Smooth muscle cell (in vitro differentiated cells): ENCODE results near the gene BBS2. TPM values are rescaled to one million over a fixed set of nuclear protein-coding genes. Genes with fewer than 3 reads are reported as not detected.

ENCODE experiments used
- DNase-seq: peaks from one replicate; lab custom pipeline; 2025; ENCODE audit not compliant: unreplicated experiment; lab: John Stamatoyannopoulos, UW
- H2AFZ ChIP-seq: fragments of 200-600 bp; sonication (generic); 2 replicates; pipeline ENCODE4 v1.6.0; 2016; ENCODE audit warnings: antibody characterized with exemption, low read depth, mild to moderate bottlenecking
- H3F3A ChIP-seq: fragments of 200-600 bp; sonication (generic); 2 replicates; pipeline ENCODE4 v1.6.0; 2017; ENCODE audit warnings: antibody characterized with exemption, low read depth
- H3K27ac ChIP-seq: fragments of 200-600 bp; sonication (generic); 2 replicates; pipeline ENCODE4 v1.5.1; 2016; ENCODE audit warnings: low read depth, mild to moderate bottlenecking
- H3K27me3 ChIP-seq: fragments of 200-600 bp; sonication (generic); 2 replicates; pipeline ENCODE4 v1.6.1; 2016; ENCODE audit warnings: low read depth, mild to moderate bottlenecking
- H3K36me3 ChIP-seq: fragments of 200-600 bp; sonication (generic); 2 replicates; pipeline ENCODE4 v1.5.1; 2016; ENCODE audit warnings: low read depth
- H3K4me1 ChIP-seq: fragments of 200-600 bp; sonication (generic); 2 replicates; pipeline ENCODE4 v1.5.1; 2016; ENCODE audit warnings: low read depth
- H3K4me2 ChIP-seq: fragments of 200-600 bp; sonication (generic); 2 replicates; pipeline ENCODE4 v1.6.0; 2016; ENCODE audit warnings: mild to moderate bottlenecking
- H3K4me3 ChIP-seq: fragments of 200-600 bp; sonication (generic); 2 replicates; pipeline ENCODE4 v1.5.1; 2016; ENCODE audit warnings: mild to moderate bottlenecking
- H3K79me2 ChIP-seq: fragments of 200-600 bp; sonication (generic); 2 replicates; pipeline ENCODE4 v1.6.0; 2016; ENCODE audit warnings: low read depth, mild to moderate bottlenecking
- H3K9ac ChIP-seq: fragments of 200-600 bp; sonication (generic); 2 replicates; pipeline ENCODE4 v1.6.0; 2016; ENCODE audit warnings: low read depth
- H3K9me3 ChIP-seq: fragments of 200-600 bp; sonication (generic); replicated peaks from 2 replicates; pipeline ENCODE4 v1.5.1; 2016; ENCODE audit warnings: low read depth
- H4K20me1 ChIP-seq: fragments of 200-600 bp; sonication (generic); 2 replicates; pipeline ENCODE4 v1.6.0; 2016; ENCODE audit warnings: low read depth
- CTCF ChIP-seq: fragments of 200-600 bp; sonication (generic); IDR thresholded peaks from 2 replicates; pipeline ENCODE4 v1.5.1; 2017; ENCODE audit warnings: borderline replicate concordance, mild to moderate bottlenecking, antibody characterized with exemption; ENCODE audit not compliant: insufficient read depth, poor library complexity, severe bottlenecking
- WGBS: methylation state at CpG from one replicate; pipeline ENCODE4 v1.1.7; 2016; ENCODE audit warnings: low lambda C conversion rate; 5-methylcytosine and 5-hydroxymethylcytosine counted together
- polyA plus RNA-seq: library from polyadenylated mRNA; unstranded; fragments of >200 nt; fragmentation: Nextera tagmentation; extraction: Ambion mirVana; gene quantifications from 2 replicates; pipeline ENCODE4 v1.2.1, GENCODE V29; 2016
- total RNA-seq: library from RNA; depleted of rRNA; stranded (reverse); fragments of >200 nt; gene quantifications from 2 replicates; pipeline ENCODE4 v1.2.3, GENCODE V29; 2014

The BBS2 gene
- total and polyA plus RNA-seq, 2 experiments from 2014 or later: 20.4 to 33.2 TPM

DNA sequence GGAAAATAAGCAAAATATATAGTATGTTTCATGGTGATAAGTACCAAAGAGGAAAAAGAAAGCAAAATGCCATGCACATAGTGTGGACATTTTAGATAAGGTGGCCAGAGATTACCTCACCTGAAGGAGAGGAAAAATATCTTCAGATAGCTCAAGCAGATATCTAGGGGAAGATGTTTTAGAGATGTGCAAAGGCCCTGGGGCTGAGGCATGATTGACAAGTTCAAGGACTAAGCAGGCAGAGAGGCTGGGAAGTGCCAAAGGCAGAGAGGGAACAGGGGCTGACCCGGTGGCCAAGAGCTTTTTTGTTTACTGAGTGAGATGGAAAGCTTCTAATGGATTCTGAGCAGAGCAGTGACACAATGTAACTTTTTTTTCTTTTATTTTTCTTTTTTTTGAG, 40.6 kb upstream of the BBS2 start:
- Histone ChIP-seq H3K9me3 (no peaks in the 10 kb centered on the region), H3K36me3 (no peaks in the 10 kb centered on the region), H3K4me3 (no peak overlapping the region), H3K4me2 (no peak overlapping the region), H3K9ac (no peak overlapping the region), H2AFZ (no peak overlapping the region), H3K27ac (no peak overlapping the region), H3K4me1 (no peaks in the 10 kb centered on the region), H3F3A (no peaks in the 10 kb centered on the region), H4K20me1 (no peaks in the 10 kb centered on the region), H3K27me3 (peaks cover 51% of the 10 kb centered on the region), H3K79me2 (no peaks in the 10 kb centered on the region)
- TF ChIP-seq CTCF: no peak
- WGBS: 76% methylated on average over 1 of the region's 1 CpG
- DNase-seq: no peak

GRCh38 chr16:56559109-56559508, 39.3 kb upstream of the BBS2 start:
- no peaks in the 10 kb centered on the region for H3K36me3 ChIP-seq
- H3K27ac ChIP-seq: no peak overlapping the region
- H3K79me2 ChIP-seq: no peaks in the 10 kb centered on the region
- no peak for TF ChIP-seq CTCF
- DNase-seq: no peak
- H3K4me2 ChIP-seq: no peak overlapping the region
- H3F3A ChIP-seq: no peaks in the 10 kb centered on the region
- 92% methylated on average over 4 of the region's 4 CpGs for WGBS
- no peak overlapping the region for H2AFZ ChIP-seq
- no peak overlapping the region for H3K9ac ChIP-seq
- H3K27me3 ChIP-seq: peaks cover 51% of the 10 kb centered on the region
- H3K4me1 ChIP-seq: no peaks in the 10 kb centered on the region
- no peaks in the 10 kb centered on the region for H3K9me3 ChIP-seq
- H4K20me1 ChIP-seq: no peaks in the 10 kb centered on the region
- no peak overlapping the region for H3K4me3 ChIP-seq

GRCh38 chr16:56558024-56558747, 38.4 kb upstream of the BBS2 start:
- Histone ChIP-seq H3K4me2 (no peak overlapping the region), H3K36me3 (no peaks in the 10 kb centered on the region), H4K20me1 (no peaks in the 10 kb centered on the region), H3K9me3 (no peaks in the 10 kb centered on the region), H3K27ac (no peak overlapping the region), H3K4me1 (no peaks in the 10 kb centered on the region), H3K9ac (no peak overlapping the region), H2AFZ (no peak overlapping the region), H3K79me2 (no peaks in the 10 kb centered on the region), H3K4me3 (no peak overlapping the region), H3K27me3 (peaks cover 49% of the 10 kb centered on the region), H3F3A (no peaks in the 10 kb centered on the region)
- TF ChIP-seq CTCF: no peak
- DNase-seq: no peak
- 75% methylated on average over 8 of the region's 8 CpGs for WGBS

- Histone ChIP-seq H3K4me2 (no peak overlapping the region), H3K9ac (no peak overlapping the region), H3K27ac (no peak overlapping the region), H3K9me3 (no peaks in the 10 kb centered on the region), H3F3A (no peaks in the 10 kb centered on the region), H3K36me3 (no peaks in the 10 kb centered on the region), H3K27me3 (peaks cover 41% of the 10 kb centered on the region), H2AFZ (no peak overlapping the region), H3K4me3 (no peak overlapping the region), H3K4me1 (no peaks in the 10 kb centered on the region), H4K20me1 (no peaks in the 10 kb centered on the region), H3K79me2 (no peaks in the 10 kb centered on the region)
- 94% methylated on average over 10 of the region's 10 CpGs for WGBS
- TF ChIP-seq CTCF: no peak
- no peak for DNase-seq
Observed at GRCh38 chr16:56554441-56554840, 34.6 kb upstream of the BBS2 start.
